HFF-Myc (cell line): ENCODE measurements around the gene ATP13A3.
A peak's percentile ranks its signal among the peaks of the same experiment; 100 is the strongest.

Experiments
- DNase-seq: peaks from one replicate; pipeline ENCODE4 v3.0.0-alpha.2; 2011; ENCODE audit warnings: low read depth; ENCODE audit errors: extremely low read depth
- H3K4me3 ChIP-seq: replicated peaks from 2 replicates; pipeline ENCODE4 v1.5.1; 2011; ENCODE audit warnings: low read depth, mild to moderate bottlenecking, control low read depth, low read length
- TF ChIP-seq, protein P1 (sequence below): IDR thresholded peaks from 2 replicates; pipeline ENCODE4 v1.5.1; 2012; ENCODE audit warnings: mild to moderate bottlenecking, low read depth, low read length, control low read depth; ENCODE audit errors: missing control alignments

Gene ATP13A3

DNA sequence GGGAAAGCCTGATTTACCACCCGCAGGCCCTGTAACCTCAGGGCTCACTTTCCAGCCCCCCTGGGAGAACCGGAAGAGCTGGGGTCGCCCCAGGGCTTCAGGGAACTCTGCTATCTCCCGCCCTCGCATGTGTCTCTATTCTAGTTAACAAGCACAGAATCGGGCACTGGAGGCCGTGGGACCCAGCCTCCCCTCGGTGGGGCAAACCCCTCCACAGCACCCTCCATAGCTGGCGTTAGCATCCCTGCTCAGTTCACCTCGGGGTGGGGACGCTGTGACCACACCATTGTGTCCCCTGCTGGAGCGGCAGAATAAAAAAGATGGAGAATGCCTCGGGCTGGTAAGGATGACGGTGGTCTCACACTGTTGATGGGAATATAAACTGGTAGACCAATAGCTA is 113.8 kb downstream of the ATP13A3 start:
- no peak for DNase-seq
- H3K4me3 ChIP-seq: no peak overlapping the region
- TF ChIP-seq, protein P1, sequence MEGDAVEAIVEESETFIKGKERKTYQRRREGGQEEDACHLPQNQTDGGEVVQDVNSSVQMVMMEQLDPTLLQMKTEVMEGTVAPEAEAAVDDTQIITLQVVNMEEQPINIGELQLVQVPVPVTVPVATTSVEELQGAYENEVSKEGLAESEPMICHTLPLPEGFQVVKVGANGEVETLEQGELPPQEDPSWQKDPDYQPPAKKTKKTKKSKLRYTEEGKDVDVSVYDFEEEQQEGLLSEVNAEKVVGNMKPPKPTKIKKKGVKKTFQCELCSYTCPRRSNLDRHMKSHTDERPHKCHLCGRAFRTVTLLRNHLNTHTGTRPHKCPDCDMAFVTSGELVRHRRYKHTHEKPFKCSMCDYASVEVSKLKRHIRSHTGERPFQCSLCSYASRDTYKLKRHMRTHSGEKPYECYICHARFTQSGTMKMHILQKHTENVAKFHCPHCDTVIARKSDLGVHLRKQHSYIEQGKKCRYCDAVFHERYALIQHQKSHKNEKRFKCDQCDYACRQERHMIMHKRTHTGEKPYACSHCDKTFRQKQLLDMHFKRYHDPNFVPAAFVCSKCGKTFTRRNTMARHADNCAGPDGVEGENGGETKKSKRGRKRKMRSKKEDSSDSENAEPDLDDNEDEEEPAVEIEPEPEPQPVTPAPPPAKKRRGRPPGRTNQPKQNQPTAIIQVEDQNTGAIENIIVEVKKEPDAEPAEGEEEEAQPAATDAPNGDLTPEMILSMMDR: no peak

DNA sequence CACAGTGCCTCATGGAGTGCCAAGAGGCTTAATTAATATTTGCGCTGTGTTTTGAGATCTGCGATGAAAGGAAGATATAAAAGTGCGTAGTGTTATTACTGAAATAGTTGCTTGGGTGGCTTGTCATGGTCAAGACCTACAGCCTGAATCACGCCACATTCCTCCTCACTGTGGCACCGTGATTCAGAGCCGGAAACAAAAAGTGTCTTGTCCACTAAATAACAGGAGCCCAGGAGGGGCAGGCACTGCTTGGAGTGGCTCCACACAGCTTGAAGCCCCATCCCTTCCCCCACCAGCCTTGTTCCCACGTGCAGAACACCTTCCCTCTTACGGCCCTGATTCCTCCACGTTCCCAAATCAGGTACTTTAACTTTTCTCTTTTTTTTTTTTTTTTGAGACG is 116.0 kb downstream of the ATP13A3 start:
- TF ChIP-seq, protein P1: no peak
- no peak for DNase-seq
- H3K4me3 ChIP-seq: no peak overlapping the region

DNA sequence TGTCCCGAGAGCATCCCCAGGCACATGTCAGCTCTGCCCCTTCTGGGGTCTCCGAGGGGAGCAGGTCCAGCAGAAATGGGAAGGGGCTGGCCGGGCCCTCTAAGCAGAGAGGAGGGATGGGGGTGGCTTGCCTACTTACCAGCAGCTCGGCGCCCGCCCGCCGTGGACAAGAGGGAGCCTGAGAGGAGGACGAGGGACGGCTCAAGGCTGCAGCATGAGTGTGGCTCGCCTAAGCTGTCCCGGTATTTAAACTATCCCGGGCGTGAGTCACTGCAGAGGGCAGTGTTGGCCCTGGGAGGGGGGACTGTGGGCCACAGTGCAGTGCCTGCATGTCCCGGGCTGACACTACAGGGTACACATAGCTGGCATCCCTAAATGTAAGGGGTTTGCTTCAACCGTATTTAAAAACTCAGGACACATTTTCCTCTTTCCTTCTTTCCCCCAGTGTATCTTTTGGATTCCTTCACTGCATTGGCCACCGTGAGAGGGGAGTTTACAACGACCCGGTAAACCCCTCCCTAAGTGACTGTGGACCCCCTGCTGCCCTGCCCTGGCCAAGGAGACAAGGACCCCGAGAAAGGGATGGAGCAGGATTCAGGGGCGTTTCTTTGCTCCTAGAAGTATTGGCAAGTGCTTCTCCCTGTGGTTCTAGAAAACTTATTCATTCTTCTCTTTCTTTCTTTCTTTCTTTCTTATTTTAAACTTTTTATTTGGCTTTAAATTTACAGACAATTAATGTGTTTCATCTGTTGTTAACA is 117.1 kb downstream of the ATP13A3 start, which contains the start of gene LRRC15:
Gene LRRC15, minus strand, starts transcription at position 222 of the 758 bp plus-strand sequence. CDS start 8,700 bp downstream, outside the sequence.
- no peak for DNase-seq
- no peak within 1 kb of the TSS for H3K4me3 ChIP-seq

DNA sequence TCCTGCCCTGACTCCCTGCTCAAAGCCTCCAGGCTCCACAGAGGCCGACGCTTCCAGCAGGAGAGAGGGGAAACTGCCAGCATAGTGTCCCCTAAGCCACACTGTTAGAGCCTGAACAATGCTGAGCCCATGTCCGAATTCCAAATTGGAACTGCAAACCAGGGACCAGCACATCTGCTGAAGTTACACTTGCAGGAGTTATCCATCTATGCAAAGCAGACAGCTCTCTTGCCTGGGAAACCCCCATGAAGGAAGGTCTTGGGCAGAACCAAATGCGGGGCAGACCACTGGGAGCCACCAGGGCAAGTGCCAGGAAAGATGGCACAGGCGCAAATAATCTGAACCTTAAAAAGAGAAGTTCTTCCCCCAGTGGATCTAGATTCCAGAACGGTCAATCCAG is 117.9 kb downstream of the ATP13A3 start:
- H3K4me3 ChIP-seq: no peak overlapping the region
- TF ChIP-seq, protein P1: no peak
- DNase-seq: no peak

More for the DNA sequence above, 117.1 kb downstream of the ATP13A3 start, which contains the start of gene LRRC15:
- TF ChIP-seq, protein P1: no peak

DNA sequence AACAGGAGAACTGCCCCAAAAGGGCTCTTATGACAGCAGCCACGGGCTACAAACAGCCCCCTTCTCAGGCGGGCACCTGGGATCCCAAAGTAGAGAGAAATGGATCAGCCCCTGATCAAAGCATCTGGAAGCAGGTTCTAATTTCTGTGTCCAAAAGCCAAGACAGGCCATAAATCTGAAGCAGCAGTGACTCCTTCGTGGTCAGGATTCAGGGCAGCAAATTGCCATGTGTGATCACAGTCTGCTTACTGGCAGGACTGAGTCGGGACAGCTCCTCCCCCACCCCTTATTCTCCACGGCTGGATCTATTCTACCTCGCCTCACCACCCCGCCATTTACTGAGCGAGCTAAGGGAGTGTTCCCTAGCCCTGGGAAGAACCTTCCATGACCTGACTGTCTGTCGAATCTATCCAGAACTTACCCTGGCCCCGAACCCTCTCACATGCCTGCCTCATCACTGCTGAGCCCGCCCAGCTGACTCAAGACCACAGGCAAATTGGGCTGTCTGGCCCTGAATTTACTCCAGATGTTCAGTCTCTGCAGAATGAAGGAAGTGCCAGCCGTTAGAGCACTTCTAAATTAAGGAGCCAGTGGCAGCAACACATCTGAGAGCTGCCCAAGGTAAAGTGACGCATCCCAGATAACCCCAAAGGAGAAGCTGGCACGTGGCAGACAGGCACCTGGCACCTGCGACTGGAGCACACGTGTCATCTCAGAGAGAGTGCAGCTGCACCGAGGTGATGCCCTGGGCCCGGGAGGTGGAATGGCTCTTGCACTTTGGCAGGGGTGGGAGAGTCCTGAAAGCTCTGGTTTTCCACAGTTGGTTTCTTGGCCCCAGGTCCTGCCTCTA is 118.6 kb downstream of the ATP13A3 start:
- DNase-seq: peak; percentile 26
- TF ChIP-seq, protein P1: no peak
- H3K4me3 ChIP-seq: no peak overlapping the region

DNA sequence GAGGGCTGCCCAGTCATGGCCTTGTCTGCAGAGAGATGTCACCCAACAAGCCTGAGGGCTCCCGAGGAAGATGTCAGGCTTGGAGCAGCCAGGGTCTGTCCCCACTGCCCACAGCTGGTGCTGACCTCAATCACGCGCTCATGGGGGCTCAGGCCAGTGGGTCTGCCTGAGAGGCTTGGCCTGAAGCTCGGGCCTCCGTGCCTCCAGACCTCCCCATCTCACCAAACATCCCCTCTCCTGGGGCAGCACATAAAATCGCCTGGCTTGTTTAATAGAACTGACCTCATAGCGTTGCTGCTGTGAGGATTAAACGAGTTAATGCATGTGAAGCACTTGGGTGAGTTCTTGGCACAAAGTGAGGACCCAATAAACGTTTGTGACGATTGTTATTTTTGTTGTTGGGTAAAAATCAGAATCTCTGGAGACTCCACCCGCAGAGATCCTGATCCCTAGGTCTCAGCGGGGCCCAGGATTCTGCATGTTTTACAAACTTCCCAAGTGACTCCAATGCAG is 120.8 kb downstream of the ATP13A3 start:
- DNase-seq: no peak
- no peak overlapping the region for H3K4me3 ChIP-seq
- TF ChIP-seq, protein P1: no peak
